ENCODE measurements around the gene YEATS4.

The YEATS4 gene

DNA sequence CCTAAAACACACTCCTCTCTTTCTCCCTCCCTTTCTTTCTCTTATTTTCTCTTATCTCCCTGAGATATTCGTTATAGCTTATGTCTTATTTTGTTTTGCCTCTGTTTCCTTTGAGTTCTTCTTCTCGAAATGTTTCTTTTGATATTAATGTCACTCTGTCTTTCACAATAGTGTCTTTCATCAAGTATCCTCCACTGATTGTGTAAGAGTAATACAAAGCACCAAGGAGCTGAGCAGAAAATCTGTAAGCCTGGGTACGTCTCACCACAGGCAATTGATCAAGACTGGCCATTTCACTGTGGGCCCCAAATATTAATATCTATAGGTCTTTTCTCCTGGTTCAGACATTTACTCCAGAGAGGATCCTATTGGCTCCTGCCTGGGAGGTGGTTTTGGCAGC, 16.2 kb upstream of the YEATS4 start:
- no peak for DNase-seq

DNA sequence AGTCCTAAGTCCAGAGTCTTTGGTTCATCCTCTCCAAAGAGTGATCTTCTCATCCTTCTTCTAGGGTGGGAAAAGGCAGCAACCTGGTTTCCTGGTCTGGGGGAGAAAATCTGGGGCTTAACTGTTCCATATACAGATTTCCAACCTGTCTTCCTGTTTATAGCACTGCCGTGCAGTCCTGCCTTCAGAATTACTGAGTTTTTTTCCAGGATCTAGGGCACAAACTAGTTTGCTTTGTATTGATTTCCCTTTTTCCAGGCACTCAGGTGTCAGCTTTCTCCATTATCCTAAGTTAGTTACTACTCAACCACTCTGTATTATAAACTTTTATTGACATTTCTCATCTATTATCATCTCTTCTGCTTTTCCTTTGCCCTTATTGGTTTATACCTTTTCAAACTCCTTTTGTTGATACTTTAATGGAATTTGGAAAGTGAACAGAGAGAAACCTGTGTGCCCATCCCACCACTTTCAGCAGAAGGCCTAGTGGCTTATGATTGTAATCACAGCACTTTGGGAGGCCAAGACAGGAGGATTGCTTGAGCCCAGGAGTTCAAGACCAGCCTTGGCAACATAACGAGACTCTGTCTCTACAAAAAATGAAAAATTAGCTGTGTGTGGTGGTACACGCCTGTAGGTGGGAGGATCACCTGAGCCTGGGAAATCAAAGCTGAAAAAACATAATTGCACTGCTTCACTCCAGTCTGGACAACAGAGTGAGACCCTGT, 15.5 kb upstream of the YEATS4 start:
- no peak for DNase-seq

DNA sequence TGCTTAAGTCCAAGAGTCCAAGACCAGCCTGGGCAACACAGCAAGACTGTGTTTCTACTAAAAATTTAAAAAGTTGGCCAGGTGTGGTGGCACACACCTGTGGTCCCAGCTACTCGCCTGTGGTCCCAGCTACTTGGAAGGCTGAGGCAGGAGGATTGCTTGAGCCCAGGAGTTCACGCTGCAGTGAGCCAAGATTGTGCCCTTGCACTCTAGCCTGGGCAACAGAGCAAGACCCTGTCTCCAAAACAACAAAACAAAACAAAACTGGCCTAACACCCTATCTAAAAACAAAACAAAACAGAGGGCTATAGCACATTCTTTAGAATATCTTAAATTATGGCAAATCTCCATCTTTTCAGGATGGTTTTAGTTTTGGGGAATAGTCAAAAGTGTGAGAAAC, 14.5 kb upstream of the YEATS4 start:
- no peak for DNase-seq

DNA sequence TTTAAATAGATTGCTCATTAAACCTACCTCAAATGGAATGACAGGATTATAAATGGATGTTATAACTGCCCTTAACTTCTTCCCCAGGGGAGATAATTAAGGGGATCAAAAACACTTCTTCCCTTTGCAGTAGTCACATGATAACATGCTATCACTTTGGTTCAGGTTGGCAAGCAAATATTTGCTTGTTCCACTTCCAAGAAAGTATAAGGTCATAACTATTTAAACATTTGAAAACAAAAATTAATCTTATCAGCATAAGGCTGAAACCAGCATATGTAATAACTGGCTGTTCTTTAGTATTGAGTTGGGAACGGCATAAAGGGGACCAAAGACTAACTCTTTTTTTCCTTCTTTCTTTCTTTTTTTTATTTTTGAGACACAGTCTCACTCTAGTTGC, 13.8 kb upstream of the YEATS4 start:
- no peak for DNase-seq

DNA sequence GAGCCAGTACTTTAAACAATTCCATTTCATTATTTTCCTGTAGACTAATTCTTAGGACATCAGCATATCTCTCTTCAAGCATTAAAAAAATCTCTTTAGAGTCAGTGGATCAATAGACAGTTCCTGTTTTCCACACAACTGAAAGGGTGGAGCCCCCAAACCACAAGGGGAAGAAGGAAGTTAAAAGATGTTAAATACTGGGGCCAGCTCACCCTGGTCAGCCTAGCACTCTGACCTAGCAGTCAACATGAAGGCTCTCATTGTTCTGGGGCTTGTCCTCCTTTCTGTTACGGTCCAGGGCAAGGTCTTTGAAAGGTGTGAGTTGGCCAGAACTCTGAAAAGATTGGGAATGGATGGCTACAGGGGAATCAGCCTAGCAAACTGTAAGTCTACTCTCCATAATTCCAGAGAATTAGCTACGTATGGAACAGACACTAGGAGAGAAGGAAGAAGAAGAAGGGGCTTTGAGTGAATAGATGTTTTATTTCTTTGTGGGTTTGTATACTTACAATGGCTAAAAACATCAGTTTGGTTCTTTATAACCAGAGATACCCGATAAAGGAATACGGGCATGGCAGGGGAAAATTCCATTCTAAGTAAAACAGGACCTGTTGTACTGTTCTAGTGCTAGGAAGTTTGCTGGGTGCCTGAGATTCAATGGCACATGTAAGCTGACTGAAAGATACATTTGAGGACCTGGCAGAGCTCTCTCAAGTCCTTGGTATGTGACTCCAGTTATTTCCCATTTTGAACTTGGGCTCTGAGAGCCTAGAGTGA, 11.2 kb upstream of the YEATS4 start, which contains the start of gene LYZ:
LYZ (plus strand) TSS at position 220 of the 777 bp plus-strand sequence; CDS start at position 248, 28 bp downstream.
- DNase-seq, result no peak

DNA sequence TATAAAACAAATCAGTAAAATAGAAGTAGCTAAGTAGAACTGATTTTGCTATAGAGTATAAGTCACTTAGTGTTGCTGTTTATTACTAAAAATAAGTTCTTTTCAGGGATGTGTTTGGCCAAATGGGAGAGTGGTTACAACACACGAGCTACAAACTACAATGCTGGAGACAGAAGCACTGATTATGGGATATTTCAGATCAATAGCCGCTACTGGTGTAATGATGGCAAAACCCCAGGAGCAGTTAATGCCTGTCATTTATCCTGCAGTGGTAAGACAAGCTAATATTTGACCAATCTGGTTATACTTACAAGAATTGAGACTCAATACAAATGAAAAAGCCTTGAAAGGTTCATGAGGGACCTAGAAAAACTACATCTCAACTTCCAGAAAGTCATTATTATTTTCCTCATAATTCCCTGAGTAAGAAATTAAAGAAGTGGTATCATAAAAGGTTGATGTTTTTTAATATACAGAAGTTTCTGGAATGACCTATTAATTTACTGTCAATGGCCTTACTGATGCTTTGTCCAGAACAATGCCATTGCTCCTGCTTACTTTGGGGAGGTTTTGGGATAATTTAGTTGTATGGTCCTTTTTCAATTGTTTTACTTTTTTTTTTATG, 9.4 kb upstream of the YEATS4 start:
- no peak for DNase-seq

DNA sequence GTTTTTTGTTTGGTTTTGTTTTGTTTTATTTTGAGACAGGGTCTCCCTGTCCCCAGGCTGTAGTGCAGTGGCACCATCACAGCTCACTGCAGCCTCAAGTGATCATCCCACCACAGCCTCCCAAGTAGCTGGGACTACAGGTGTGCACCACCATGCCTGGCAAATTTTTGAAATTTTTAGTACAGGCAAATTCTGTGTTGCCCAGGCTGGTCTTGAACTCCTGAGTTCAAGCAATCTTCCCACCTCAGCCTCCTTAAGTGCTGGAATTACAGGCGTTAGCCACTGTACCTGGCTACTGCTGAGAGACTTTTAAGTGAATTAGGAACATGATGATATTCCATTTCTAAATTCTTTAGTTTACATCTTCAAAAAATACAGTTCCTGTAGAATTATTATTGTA, 8.8 kb upstream of the YEATS4 start:
- DNase-seq, result no peak

DNA sequence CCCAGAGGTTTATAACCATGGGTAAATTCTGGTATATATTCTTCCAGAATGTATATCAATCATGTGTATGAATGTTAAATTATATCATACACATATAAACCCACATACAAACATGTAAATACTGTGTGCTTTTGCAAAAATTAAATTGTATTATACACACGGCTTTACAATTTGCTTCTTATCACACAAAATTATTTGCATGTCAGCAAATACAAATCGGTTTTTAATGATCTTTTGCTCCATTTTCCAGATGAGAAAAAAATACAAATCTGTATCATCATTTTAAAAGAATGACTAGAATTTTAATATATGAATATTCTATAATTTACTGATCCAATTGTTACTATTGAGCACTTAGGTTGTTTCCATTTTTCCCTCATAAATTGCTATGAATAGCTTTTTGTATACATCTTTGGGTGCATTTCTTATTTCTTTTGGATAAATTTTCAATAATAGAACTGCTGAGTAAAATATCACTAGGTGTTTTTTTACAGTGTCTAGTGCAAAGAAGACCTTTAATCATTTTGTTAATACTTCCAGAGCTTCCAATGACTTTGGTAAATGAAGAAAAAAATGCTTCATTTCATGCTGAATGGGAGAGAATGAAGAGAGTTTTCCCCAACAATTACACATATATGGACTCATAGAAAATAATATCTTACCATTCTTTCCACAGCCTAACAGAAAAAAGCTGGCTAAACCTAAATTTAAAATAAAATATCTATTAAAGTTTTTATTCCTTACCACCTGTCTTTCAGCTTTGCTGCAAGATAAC, 7.9 kb upstream of the YEATS4 start:
- no peak for DNase-seq

DNA sequence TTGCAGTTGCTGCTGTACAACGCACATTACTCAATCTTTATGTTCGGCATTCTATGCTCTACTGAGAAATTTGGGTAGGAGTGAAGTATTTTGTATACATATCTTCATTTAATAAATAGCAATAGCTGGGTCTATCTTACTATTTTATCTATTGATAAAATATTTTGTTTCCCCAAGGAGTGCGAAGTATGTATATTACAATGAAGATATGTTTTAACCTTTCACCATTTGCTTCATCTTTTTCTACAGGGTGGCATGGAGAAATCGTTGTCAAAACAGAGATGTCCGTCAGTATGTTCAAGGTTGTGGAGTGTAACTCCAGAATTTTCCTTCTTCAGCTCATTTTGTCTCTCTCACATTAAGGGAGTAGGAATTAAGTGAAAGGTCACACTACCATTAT, 6.6 kb upstream of the YEATS4 start:
- DNase-seq, result no peak

DNA sequence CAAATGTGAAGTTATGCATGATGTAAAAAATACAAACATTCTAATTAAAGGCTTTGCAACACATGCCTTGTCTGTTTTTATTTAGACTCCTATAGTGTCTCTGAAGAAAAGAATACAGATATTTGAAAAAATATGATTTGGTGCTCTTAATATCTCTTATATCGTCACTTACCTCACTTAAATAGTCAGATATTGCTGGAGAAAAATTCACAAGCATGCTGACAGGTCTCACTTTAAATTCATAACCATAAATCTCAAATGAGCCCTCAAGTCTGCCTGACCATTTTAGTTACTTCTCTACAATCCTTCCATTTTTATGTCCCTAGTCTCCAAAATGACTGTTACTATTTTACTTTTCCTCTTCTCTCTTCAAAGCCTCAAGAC, 5.4 kb upstream of the YEATS4 start:
- no peak for DNase-seq

DNA sequence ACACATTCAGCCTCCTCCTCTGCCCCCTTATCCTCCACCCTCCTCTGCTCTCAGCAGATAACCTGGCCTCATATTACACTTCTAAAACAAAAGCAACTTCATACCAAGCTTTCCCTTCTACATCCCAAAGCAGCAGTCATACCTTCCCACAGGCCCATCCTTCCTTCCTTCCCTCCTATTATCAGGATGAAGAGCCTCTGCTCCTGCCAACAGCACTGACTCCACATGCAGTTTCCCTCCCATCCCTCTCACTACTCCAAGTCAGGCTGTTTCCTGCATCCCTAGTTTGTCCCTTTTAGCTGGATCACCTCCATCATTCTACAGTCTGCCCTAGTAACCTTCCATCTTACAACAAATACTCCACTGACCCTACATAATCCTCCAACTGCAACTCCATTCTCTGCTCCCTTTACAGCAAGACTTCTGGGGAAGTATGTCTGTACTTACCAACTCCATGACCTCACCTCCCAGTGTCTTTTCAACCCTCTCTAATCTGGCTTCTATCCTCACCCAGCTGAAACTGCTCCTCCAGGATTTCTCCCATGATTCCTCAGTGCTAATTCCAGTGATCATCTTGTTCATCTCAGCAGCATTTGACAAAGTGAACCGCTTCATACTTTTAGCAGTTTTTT, 4.9 kb upstream of the YEATS4 start:
- no peak for DNase-seq

- DNase-seq, result no peak
These were observed 4.0 kb upstream of the YEATS4 start for GRCh38 chr12:69355363-69356028.

GRCh38 chr12:69360348-69360672, 767 bp downstream of the YEATS4 start:
- no peak for DNase-seq

DNA sequence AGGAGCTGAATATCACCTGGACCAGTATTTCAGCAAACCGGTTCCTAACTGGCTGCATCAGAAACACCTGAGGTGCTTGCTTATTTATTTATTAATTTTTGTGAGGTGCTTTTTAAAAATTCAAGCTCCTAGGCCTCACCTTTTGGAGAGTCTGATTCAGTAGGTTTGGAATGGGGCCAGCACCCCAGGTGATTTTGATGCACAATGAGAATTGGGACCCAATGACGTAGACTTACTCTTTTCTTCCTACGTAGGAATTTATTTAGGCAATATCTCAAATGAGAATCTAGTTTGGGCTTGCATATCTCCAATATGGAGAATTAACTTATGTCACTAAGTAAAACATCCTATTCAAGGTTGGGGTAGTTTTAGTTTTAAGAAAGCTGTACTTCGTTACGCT, 7.3 kb downstream of the YEATS4 start:
- DNase-seq, result no peak

DNA sequence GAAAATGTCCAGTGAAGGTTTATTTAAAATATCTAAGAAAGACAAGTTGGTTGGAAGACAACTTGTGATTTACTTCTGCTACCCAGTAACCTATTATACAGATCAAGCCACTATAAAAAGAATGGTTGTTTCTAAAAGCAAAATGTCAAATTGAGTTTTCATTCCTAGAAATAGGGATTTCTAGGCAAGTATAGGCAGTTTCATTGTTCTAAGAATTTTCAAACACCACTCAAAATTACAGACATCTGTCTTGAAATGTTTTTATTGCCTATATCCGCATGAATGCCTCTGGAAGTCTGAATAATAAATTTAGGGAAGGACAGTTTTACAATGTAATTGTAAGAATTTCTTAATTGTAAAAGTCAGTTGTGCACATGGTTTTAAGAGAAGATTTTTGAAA, 8.6 kb downstream of the YEATS4 start:
- no peak for DNase-seq

DNA sequence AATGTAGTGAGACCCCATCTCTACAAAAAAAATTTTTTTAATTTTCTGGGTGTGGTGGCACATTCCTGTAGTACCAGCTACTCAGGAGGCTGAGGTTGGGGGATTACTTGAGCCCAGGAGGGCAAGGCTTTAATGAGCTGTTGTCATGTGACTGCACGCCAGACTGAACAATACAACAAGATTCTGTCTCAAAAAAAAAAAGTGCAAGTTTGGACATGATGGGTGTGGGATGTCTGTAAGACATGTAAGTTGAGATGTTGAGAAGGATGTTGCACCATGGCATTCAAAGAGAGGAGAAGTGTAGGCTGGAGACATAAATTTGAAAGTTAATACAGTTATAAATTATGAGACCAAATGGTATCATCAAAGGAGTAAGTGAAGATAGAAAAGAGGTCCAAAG, 23.5 kb downstream of the YEATS4 start:
- DNase-seq, result no peak

DNA sequence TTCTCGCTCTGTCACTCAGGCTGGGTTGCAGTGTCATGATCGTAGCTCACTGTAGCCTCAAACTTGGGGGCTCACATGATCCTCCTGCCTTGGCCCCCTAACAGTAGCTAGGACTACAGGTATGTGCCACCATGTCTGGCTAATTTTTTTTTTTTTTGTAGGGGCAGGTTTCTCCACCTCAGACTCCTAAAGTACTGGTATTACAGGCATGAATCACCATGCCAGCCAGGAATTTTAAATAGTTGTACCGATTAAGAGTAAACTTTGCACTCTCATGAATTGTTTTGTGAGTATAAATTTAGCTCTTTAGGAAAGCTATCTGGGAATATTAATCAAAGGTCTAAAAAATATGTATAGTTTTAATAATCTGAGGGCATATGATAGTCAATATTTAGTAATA, 25.5 kb downstream of the YEATS4 start:
- no peak for DNase-seq

DNA sequence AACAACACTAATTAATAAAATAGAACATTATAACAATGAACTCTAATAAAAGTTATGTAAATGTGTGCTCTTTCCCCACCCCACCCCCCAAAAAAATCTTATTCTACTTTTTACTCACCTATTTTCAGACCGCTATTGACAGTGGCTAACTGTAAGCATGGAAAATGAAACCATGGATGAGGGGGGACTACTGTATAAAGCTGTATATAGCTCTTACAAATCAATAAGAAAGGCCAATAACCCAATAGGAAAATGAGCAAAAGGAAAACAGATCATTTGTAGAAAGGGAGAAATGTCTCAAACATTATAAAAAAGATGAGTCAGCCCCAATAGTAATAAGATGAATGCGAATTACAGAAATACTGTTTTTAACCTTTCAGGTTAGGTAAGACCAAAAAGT, 27.4 kb downstream of the YEATS4 start:
- DNase-seq, result no peak

- DNase-seq, result no peak
These were observed 28.8 kb downstream of the YEATS4 start for GRCh38 chr12:69388371-69388770.

DNA sequence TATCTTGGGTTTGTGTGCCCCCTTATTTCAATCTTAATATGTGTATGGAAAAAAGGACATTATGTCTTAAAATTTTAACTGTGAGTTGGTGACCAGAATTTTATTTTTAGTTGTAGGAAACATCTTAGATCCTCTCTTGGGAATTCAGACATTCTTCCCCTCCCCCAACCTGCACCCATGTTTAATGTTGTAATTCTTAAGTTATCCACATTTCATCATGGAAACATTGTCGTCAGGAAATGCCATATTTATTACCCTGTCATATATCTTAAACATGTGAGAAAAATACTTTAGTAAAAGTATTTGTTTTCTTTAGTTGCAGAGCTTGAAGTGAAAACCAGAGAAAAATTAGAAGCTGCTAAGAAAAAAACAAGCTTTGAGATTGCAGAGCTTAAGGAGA, 30.3 kb downstream of the YEATS4 start:
- DNase-seq, result no peak

DNA sequence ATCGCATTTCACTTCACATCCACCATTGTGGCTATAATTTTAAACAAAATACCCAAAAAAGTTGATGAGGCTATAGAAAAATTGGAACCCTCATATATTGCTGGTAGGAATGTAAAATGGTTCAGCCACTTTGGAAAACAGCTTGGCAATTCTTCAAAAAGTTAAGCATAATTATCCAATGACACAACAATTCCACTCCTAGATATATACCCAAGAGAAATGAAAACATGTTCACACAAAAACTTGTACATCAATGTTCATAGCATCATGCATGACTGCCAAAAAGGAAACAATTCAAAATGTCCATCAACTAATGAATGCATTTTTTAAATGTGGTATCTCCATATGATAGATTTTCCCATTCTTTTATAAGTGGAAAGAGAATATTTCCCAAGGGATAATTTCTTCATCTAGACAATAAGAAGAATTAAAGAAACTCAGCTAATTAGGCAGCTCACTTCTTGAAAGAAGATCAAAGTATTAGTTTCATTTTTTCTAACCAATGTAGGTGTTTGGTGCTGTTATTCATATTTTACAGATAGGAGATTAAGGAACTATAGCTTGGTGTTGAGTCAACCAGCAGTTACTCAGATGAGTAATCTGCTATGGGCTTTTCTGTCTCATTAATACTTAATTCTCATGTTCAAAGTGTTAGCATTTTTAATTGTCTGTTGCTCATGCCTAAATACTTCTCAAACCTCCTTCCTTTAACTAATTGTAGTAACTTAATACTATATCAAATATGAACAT, 32.8 kb downstream of the YEATS4 start:
- DNase-seq, result no peak

- DNase-seq, result no peak
These were observed 36.5 kb downstream of the YEATS4 start for GRCh38 chr12:69396041-69396440.

Data from activated T-cell treated with anti-CD3 and anti-CD28 coated beads, Interleukin-2, amount 50 U/mL, for 48 hours (primary cell).